Measurements from ENCODE around the gene TRAPPC10. TPM values are rescaled to one million over a fixed set of nuclear protein-coding genes. Genes with fewer than 3 reads are reported as not detected.
A peak's percentile ranks its signal among the peaks of the same experiment; 100 is the strongest.
"Not testable (repeated sequence)": the region's sequence is repeated elsewhere in the genome, so short reads cannot be mapped to it uniquely, and the experiment has no call there.

The TRAPPC10 gene
- total RNA-seq, 1 donor from 2014 or later = 18.5 TPM

GRCh38 chr21:44089001-44089911 lies 77.1 kb downstream of the TRAPPC10 start:
- DNase-seq (ENCODE audit: low spot score) = no peak

GRCh38 chr21:44090325-44090724 lies 78.2 kb downstream of the TRAPPC10 start:
- DNase-seq (ENCODE audit: low spot score) = no peak

- peak; percentile 29 for DNase-seq (ENCODE audit: low spot score)
Measured at GRCh38 chr21:44092211-44092610, 80.1 kb downstream of the TRAPPC10 start.

GRCh38 chr21:44093761-44094160 lies 81.7 kb downstream of the TRAPPC10 start:
- DNase-seq (ENCODE audit: low spot score) = no peak

DNA sequence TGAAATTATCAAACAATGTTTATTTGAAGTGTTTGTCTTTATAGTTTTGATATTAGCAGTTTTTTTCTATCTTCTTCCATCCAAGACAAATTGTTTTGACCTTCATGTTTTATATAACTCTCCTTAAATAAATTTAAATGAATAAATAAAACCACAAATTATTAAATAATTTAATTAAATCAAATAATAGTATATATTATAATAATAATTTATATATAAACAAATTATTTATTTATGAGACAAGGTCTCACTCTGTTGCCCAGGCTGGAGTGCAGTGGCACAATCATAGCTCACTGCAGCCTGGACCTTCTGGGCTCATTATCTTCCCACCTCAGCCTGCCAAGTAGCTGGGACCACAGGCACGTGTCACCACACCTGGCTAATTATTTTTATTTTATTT lies 82.7 kb downstream of the TRAPPC10 start:
- no peak for DNase-seq (ENCODE audit: low spot score)

- not testable (repeated sequence) for DNase-seq (ENCODE audit: low spot score)
Measured at GRCh38 chr21:44098507-44098906, 86.4 kb downstream of the TRAPPC10 start.

- DNase-seq (ENCODE audit: low spot score) = not testable (repeated sequence)
Measured at GRCh38 chr21:44098964-44099363, 86.9 kb downstream of the TRAPPC10 start.

- not testable (repeated sequence) for DNase-seq (ENCODE audit: low spot score)
Measured at GRCh38 chr21:44107026-44107501, 95.0 kb downstream of the TRAPPC10 start, which contains the start of gene PWP2. TSS of gene PWP2 (plus strand) at chr21:44107399. CDS start at chr21:44107417, 18 bp downstream.

GRCh38 chr21:44107589-44107988 lies 95.5 kb downstream of the TRAPPC10 start:
- not testable (repeated sequence) for DNase-seq (ENCODE audit: low spot score)

- DNase-seq (ENCODE audit: low spot score) = not testable (repeated sequence)
Measured at GRCh38 chr21:44113702-44114371, 101.7 kb downstream of the TRAPPC10 start.

DNA sequence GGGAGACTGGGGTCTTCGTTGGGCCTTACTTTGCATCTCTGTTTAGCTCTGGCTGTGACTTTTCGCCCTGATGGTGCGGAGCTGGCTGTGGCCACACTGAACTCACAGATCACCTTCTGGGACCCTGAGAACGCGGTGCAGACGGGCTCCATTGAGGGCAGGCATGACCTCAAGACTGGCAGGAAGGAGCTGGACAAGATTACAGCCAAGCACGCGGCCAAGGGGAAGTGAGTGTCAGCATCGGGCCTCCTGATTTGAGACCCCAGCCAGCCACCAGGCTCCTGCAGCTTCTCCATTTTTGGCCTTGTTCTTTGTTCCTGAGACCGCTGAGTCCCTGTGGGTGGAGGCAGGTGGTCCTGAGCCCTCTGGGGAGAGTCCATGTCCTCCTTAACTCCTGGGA lies 110.0 kb downstream of the TRAPPC10 start:
- not testable (repeated sequence) for DNase-seq (ENCODE audit: low spot score)

- DNase-seq (ENCODE audit: low spot score) = not testable (repeated sequence)
Measured at GRCh38 chr21:44127827-44128226, 115.7 kb downstream of the TRAPPC10 start.

GRCh38 chr21:44133715-44134057 lies 121.6 kb downstream of the TRAPPC10 start:
- not testable (repeated sequence) for DNase-seq (ENCODE audit: low spot score)

GRCh38 chr21:44134732-44135131 lies 122.6 kb downstream of the TRAPPC10 start:
- not testable (repeated sequence) for DNase-seq (ENCODE audit: low spot score)

GRCh38 chr21:44138039-44138438 lies 125.9 kb downstream of the TRAPPC10 start:
- DNase-seq (ENCODE audit: low spot score) = not testable (repeated sequence)

DNA sequence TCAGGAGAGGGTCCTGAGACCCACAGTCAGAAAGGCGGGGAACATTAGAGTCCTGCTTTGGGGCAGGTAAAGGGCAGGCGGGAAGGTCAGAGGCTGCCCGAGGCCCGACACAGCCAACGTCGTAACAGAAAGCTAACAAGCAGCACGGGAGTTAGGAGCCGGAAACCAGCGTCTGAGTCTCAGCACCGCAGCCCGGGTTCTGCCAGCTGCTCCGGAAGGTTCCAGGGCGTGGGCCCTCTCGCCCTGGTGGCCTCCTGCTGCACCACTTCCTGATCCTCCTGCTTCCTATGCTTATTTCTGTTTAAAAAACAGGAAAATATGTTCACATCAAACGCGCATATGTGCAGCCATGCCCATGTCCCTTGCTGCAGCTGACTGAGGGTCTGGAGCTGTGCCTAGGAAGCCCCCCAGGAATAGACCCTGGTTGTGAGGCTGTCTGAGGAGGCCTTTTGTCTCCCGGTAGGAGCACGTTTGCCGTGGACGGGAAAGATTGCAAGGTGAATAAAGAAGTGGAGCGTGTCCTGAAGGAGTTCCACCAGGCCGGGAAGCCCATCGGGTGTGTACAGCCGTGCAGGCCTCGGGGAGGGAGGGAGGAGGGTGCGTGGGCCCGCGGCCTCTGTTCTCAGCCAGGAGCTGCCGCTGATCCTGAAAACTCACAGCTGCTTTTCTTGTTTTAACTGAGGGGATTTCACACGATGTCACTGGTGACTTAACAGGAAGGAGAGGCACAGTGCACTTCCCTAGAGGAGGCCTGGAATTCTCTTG lies 127.9 kb downstream of the TRAPPC10 start:
- DNase-seq (ENCODE audit: low spot score) = not testable (repeated sequence)

DNA sequence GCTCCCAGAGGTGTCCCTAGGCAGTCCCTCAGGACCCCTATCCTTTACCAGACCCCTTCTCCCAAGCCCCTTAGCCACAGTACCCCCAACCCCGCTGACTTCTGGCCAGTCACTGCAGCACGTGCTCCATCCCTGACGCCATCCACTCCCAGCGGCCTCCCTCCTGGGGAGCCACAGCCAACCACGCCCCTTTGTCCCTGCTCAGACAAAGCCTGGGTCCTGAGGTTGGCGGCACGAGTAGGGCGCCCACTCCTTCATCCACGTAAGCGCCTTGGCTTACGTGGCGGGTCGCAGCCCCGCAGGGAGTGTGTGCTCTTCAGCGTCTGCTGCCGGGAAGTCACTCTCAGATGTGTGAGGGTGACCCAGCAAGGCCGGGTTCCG lies 128.4 kb downstream of the TRAPPC10 start:
- not testable (repeated sequence) for DNase-seq (ENCODE audit: low spot score)

DNA sequence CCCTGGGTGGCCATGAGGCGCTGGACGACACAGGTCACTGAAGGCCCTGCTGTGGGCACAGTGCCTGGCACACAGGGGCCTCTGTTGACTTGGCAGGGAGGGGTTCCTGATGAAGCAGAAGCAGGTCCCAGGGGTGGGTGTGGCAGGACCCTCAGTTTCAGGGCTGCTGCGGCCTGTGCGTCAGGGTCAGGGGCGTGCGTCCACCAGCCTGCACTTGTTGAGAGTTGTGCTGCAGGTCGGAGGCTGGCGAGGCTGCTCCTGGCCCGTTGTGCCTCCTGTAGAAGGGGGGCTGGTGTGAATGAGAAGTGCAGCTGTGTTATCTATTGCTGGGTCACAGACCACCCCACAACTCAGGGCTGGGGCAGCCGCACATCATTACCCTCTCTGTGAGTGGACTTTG lies 130.4 kb downstream of the TRAPPC10 start:
- not testable (repeated sequence) for DNase-seq (ENCODE audit: low spot score)

GRCh38 chr21:44143380-44143779 lies 131.3 kb downstream of the TRAPPC10 start:
- DNase-seq (ENCODE audit: low spot score) = not testable (repeated sequence)

DNA sequence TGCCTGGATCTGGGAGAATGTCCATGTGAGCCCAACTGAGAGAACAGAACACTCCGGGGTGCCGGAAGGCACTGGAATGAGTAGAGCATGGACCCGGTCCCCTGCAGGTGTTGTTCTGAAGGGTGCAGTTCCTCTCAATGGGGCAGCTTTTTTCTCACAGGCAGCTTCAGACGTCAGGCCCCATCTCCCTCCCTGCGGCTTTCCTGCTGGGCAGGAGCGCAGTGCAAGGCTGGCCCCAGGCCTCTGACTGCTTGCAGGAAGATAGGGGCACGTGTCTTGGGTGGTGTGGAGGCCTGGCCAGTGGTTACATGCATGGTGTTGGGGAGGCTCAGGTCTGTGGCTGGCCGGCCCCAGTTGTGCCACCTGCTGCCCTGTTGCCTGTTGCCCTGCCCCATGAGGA lies 131.9 kb downstream of the TRAPPC10 start:
- DNase-seq (ENCODE audit: low spot score) = not testable (repeated sequence)

GRCh38 chr21:44144784-44145602 lies 132.9 kb downstream of the TRAPPC10 start:
- DNase-seq (ENCODE audit: low spot score) = not testable (repeated sequence)

Measured in umbilical cord (tissue), 2 donors.